ENCODE data around the gene EPHX1. TPM values are rescaled to one million over a fixed set of nuclear protein-coding genes. Genes with fewer than 3 reads are reported as not detected.

The EPHX1 gene
- total and polyA plus RNA-seq, 4 donors = 93.8 to 1,448 (median 204) TPM

DNA sequence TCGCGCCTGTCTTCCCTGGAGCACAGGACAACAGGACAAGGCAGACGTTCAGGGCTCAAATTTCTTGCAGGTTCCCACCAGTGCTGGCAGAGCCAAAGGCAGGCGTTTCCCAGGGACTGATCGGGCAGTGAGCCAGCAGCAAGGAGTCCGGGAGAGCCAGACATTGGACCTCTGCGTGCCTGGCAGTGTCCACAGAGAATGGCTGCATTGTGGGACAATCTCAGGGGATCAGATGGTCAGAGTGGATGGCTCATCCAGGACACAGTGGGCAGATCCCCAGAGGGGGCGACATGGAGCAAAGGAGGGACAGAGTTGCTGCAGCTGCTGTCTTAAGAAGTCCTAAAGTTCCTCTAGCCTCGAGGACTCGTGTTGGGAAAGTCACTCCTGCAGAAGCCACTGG is 67.7 kb downstream of the EPHX1 start:
- DNase-seq (ENCODE audit: low spot score) = peak; percentile 51
- peak overlapping the region in 1 of 2 donors; percentile 98 for H3K27ac ChIP-seq (ENCODE audit: low read depth in 1 of 2, low read length in 2 of 2)
- peaks cover 0 to 24% (median 14%) of the 10 kb centered on the region in 4 donors for H3K36me3 ChIP-seq (ENCODE audit: control insufficient read depth in 4 of 4, insufficient read depth in 3 of 4, low read depth in 1 of 4, low read length in 3 of 4)
- no peaks in the 10 kb centered on the region for H3K9me3 ChIP-seq (ENCODE audit: control insufficient read depth in 4 of 4, low read length in 3 of 4)
- peaks cover 22 to 48% (median 43%) of the 10 kb centered on the region in 4 donors for H3K4me1 ChIP-seq (ENCODE audit: control insufficient read depth in 4 of 4, insufficient read depth in 4 of 4, low read length in 3 of 4)
- peak overlapping the region in 1 of 2 donors; percentile 44 for H3K9ac ChIP-seq (ENCODE audit: low read depth in 1 of 2, low read length in 2 of 2)
- H3K27me3 ChIP-seq (ENCODE audit: control insufficient read depth in 4 of 4, insufficient read depth in 4 of 4, low read length in 3 of 4) = no peaks in the 10 kb centered on the region
- 36% methylated on average over 10 of the region's 10 CpGs for WGBS
- H3K4me3 ChIP-seq (ENCODE audit: low read depth in 1 of 3, low read length in 3 of 3) = no peak overlapping the region
- TF ChIP-seq, protein P1, sequence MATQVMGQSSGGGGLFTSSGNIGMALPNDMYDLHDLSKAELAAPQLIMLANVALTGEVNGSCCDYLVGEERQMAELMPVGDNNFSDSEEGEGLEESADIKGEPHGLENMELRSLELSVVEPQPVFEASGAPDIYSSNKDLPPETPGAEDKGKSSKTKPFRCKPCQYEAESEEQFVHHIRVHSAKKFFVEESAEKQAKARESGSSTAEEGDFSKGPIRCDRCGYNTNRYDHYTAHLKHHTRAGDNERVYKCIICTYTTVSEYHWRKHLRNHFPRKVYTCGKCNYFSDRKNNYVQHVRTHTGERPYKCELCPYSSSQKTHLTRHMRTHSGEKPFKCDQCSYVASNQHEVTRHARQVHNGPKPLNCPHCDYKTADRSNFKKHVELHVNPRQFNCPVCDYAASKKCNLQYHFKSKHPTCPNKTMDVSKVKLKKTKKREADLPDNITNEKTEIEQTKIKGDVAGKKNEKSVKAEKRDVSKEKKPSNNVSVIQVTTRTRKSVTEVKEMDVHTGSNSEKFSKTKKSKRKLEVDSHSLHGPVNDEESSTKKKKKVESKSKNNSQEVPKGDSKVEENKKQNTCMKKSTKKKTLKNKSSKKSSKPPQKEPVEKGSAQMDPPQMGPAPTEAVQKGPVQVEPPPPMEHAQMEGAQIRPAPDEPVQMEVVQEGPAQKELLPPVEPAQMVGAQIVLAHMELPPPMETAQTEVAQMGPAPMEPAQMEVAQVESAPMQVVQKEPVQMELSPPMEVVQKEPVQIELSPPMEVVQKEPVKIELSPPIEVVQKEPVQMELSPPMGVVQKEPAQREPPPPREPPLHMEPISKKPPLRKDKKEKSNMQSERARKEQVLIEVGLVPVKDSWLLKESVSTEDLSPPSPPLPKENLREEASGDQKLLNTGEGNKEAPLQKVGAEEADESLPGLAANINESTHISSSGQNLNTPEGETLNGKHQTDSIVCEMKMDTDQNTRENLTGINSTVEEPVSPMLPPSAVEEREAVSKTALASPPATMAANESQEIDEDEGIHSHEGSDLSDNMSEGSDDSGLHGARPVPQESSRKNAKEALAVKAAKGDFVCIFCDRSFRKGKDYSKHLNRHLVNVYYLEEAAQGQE (IDR thresholded peaks at IDR 0.05) = no peak
- TF ChIP-seq SP1 (IDR thresholded peaks at IDR 0.05) (no peak), RAD21 (IDR thresholded peaks at IDR 0.05) (peak; percentile 5 to 20), HNF4G (IDR thresholded peaks at IDR 0.05) (no peak), RXRA (IDR thresholded peaks at IDR 0.05) (peak in 1 of 2 donors; percentile 39), HNF4A (conservative IDR thresholded peaks at IDR 0.05) (peak; percentile 39 to 45), FOXA2 (IDR thresholded peaks at IDR 0.05) (no peak), NR2F2 (IDR thresholded peaks at IDR 0.05) (no peak), GABPA (IDR thresholded peaks at IDR 0.05 in 1 of 2, conservative IDR thresholded peaks at IDR 0.05 in 1 of 2) (no peak)
- TF ChIP-seq, protein P2, sequence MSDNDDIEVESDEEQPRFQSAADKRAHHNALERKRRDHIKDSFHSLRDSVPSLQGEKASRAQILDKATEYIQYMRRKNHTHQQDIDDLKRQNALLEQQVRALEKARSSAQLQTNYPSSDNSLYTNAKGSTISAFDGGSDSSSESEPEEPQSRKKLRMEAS (IDR thresholded peaks at IDR 0.05) = no peak
- TF ChIP-seq, protein P3, sequence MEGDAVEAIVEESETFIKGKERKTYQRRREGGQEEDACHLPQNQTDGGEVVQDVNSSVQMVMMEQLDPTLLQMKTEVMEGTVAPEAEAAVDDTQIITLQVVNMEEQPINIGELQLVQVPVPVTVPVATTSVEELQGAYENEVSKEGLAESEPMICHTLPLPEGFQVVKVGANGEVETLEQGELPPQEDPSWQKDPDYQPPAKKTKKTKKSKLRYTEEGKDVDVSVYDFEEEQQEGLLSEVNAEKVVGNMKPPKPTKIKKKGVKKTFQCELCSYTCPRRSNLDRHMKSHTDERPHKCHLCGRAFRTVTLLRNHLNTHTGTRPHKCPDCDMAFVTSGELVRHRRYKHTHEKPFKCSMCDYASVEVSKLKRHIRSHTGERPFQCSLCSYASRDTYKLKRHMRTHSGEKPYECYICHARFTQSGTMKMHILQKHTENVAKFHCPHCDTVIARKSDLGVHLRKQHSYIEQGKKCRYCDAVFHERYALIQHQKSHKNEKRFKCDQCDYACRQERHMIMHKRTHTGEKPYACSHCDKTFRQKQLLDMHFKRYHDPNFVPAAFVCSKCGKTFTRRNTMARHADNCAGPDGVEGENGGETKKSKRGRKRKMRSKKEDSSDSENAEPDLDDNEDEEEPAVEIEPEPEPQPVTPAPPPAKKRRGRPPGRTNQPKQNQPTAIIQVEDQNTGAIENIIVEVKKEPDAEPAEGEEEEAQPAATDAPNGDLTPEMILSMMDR (IDR thresholded peaks at IDR 0.05; ENCODE audit: low read depth, low read length, missing input control) = peak; percentile 18
- TF ChIP-seq, protein P4, sequence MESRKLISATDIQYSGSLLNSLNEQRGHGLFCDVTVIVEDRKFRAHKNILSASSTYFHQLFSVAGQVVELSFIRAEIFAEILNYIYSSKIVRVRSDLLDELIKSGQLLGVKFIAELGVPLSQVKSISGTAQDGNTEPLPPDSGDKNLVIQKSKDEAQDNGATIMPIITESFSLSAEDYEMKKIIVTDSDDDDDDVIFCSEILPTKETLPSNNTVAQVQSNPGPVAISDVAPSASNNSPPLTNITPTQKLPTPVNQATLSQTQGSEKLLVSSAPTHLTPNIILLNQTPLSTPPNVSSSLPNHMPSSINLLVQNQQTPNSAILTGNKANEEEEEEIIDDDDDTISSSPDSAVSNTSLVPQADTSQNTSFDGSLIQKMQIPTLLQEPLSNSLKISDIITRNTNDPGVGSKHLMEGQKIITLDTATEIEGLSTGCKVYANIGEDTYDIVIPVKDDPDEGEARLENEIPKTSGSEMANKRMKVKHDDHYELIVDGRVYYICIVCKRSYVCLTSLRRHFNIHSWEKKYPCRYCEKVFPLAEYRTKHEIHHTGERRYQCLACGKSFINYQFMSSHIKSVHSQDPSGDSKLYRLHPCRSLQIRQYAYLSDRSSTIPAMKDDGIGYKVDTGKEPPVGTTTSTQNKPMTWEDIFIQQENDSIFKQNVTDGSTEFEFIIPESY (IDR thresholded peaks at IDR 0.05) = no peak

DNA sequence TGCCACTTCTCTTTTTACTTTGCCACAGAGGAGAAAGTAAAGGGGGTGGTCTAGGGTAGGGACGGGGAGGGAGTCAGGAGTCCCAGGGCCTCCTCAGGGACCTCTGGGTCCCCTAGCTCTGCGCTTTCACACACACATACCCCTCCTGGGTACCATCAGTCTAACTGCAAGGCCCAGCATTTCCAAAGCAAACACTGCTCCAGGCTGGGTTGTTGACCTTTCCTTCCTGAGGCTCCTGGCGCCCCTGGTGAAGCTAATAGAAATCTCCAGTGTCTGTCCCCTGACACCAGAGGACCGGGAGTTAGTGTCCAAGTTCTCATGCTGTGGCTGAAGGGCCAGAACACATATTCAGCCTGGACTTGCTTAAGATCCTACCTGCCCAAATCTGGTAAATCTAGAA is 68.4 kb downstream of the EPHX1 start:
- Histone ChIP-seq H3K4me1 (ENCODE audit: control insufficient read depth in 4 of 4, insufficient read depth in 4 of 4, low read length in 3 of 4) (peaks cover 22 to 51% (median 47%) of the 10 kb centered on the region in 4 donors), H3K4me3 (ENCODE audit: low read depth in 1 of 3, low read length in 3 of 3) (no peak overlapping the region), H3K27ac (ENCODE audit: low read depth in 1 of 2, low read length in 2 of 2) (peak overlapping the region; percentile 97 to 98), H3K36me3 (ENCODE audit: control insufficient read depth in 4 of 4, insufficient read depth in 3 of 4, low read depth in 1 of 4, low read length in 3 of 4) (peaks cover 0 to 20% (median 13%) of the 10 kb centered on the region in 4 donors), H3K9me3 (ENCODE audit: control insufficient read depth in 4 of 4, low read length in 3 of 4) (no peaks in the 10 kb centered on the region), H3K9ac (ENCODE audit: low read depth in 1 of 2, low read length in 2 of 2) (peak overlapping the region in 1 of 2 donors; percentile 44), H3K27me3 (ENCODE audit: control insufficient read depth in 4 of 4, insufficient read depth in 4 of 4, low read length in 3 of 4) (no peaks in the 10 kb centered on the region)
- 38% methylated on average over 4 of the region's 4 CpGs for WGBS
- peak; percentile 59 to 68 for TF ChIP-seq RXRA (IDR thresholded peaks at IDR 0.05)
- TF ChIP-seq RAD21 (IDR thresholded peaks at IDR 0.05) = peak in 1 of 2 donors; percentile 50
- TF ChIP-seq, protein P1 (IDR thresholded peaks at IDR 0.05) = no peak
- peak; percentile 56 for TF ChIP-seq FOXA2 (IDR thresholded peaks at IDR 0.05)
- TF ChIP-seq HNF4A (conservative IDR thresholded peaks at IDR 0.05) = peak; percentile 18 to 39
- TF ChIP-seq, protein P2 (IDR thresholded peaks at IDR 0.05) = no peak
- TF ChIP-seq, protein P3 (IDR thresholded peaks at IDR 0.05; ENCODE audit: low read depth, low read length, missing input control) = no peak
- TF ChIP-seq SP1 (IDR thresholded peaks at IDR 0.05) = no peak
- DNase-seq (ENCODE audit: low spot score) = no peak

Data from liver (tissue), 9 donors.